OCI-LY7 (cell line): ENCODE data around the gene PFKFB2. TPM values are rescaled to one million over a fixed set of nuclear protein-coding genes. Genes with fewer than 3 reads are reported as not detected.

Experiments
- total RNA-seq, 2 experiments: library from RNA; depleted of rRNA in 1 of 2; stranded (reverse); fragments of >200 nt in 1 of 2; shearing (Covaris generic) in 1 of 2; gene quantifications; 2 replicates each; pipeline ENCODE4 v1.2.3, GENCODE V29; 2014 to 2022

The PFKFB2 gene
- total RNA-seq, 2 experiments from 2014 or later, result 9.8 to 13.1 TPM

Other genes with a start within 250 kb of the PFKFB2 start
- gene IL20, start 187.7 kb upstream of the PFKFB2 start, total RNA-seq (2014; rRNA removed; shearing (Covaris generic)), result not detected in 2 replicates
- not detected in 2 replicates for gene IL20, start 187.7 kb upstream of the PFKFB2 start, total RNA-seq (2022)
- gene IL24, start 155.8 kb upstream of the PFKFB2 start, total RNA-seq (2014; rRNA removed; shearing (Covaris generic)), result not detected in 2 replicates
- gene IL24, start 155.8 kb upstream of the PFKFB2 start, total RNA-seq (2022), result not detected in 2 replicates
- 3.2 and 5.2 TPM in 2 replicates for gene FCMR, start 131.3 kb upstream of the PFKFB2 start, total RNA-seq (2014; rRNA removed; shearing (Covaris generic))
- gene FCMR, start 131.3 kb upstream of the PFKFB2 start, total RNA-seq (2022), result 9.2 and 10.6 TPM in 2 replicates
- 0.03 TPM in 1 of 2 replicates, not detected in the other for gene PIGR, start 106.8 kb upstream of the PFKFB2 start, total RNA-seq (2014; rRNA removed; shearing (Covaris generic))
- gene PIGR, start 106.8 kb upstream of the PFKFB2 start, total RNA-seq (2022), result 0.17 TPM in 1 of 2 replicates, not detected in the other
- not detected in 2 replicates for gene FCAMR, start 82.8 kb upstream of the PFKFB2 start, total RNA-seq (2014; rRNA removed; shearing (Covaris generic))
- not detected in 2 replicates for gene FCAMR, start 82.8 kb upstream of the PFKFB2 start, total RNA-seq (2022)
- not detected in 2 replicates for gene C1orf116, start 20.5 kb upstream of the PFKFB2 start, total RNA-seq (2014; rRNA removed; shearing (Covaris generic))
- gene C1orf116, start 20.5 kb upstream of the PFKFB2 start, total RNA-seq (2022), result not detected in 2 replicates
- gene YOD1, start 2.1 kb upstream of the PFKFB2 start, total RNA-seq (2014; rRNA removed; shearing (Covaris generic)), result 13.1 and 16.2 TPM in 2 replicates
- 16.5 and 17.4 TPM in 2 replicates for gene YOD1, start 2.1 kb upstream of the PFKFB2 start, total RNA-seq (2022)
- not detected in 2 replicates for gene C4BPB, start 35.6 kb downstream of the PFKFB2 start, total RNA-seq (2014; rRNA removed; shearing (Covaris generic))
- gene C4BPB, start 35.6 kb downstream of the PFKFB2 start, total RNA-seq (2022), result not detected in 2 replicates
- gene C4BPA, start 51.0 kb downstream of the PFKFB2 start, total RNA-seq (2014; rRNA removed; shearing (Covaris generic)), result not detected in 2 replicates
- gene C4BPA, start 51.0 kb downstream of the PFKFB2 start, total RNA-seq (2022), result not detected in 2 replicates